Tibial nerve (tissue), 4 donors: ENCODE data around the gene KLHL30. TPM values are rescaled to one million over a fixed set of nuclear protein-coding genes. Genes with fewer than 3 reads are reported as not detected.
A peak's percentile ranks its signal among the peaks of the same experiment; 100 is the strongest.
"Not testable (repeated sequence)": the region's sequence is repeated elsewhere in the genome, so short reads cannot be mapped to it uniquely, and the experiment has no call there.

Source experiments
- DNase-seq, 2 donors: peaks; one replicate each; pipeline ENCODE4 v3.0.0-alpha.2; 2019; ENCODE audit warnings: low spot score in 2 of 2
- H3K27ac ChIP-seq, 4 donors: fragments of 200-600 bp; sonication (generic) in 3 of 4; one replicate each; pipeline ENCODE4 v1.5.1; 2017 to 2019; ENCODE audit warnings: mild to moderate bottlenecking in 1 of 4
- H3K27me3 ChIP-seq, 2 donors: fragments of 200-600 bp; sonication (generic) in 1 of 2; one replicate each; pipeline versions ENCODE4 v1.5.1 to v1.6.0; 2017 to 2019
- H3K36me3 ChIP-seq, 3 donors: fragments of 200-600 bp; sonication (generic); one replicate each; pipeline ENCODE4 v1.5.1; 2018 to 2019
- H3K4me1 ChIP-seq, 4 donors: fragments of 200-600 bp; sonication (generic) in 3 of 4; one replicate each; pipeline ENCODE4 v1.5.1; 2017 to 2019
- H3K4me3 ChIP-seq, 4 donors: fragments of 200-600 bp; sonication (generic) in 3 of 4; one replicate each; pipeline ENCODE4 v1.5.1; 2017 to 2019; ENCODE audit warnings: mild to moderate bottlenecking in 1 of 4, moderate library complexity in 1 of 4
- H3K9me3 ChIP-seq, 4 donors: fragments of 200-600 bp; sonication (generic) in 3 of 4; one replicate each; pipeline ENCODE4 v1.5.1; 2017 to 2019
- EP300 ChIP-seq, 2 donors: sonication (generic); formaldehyde crosslinking; IDR thresholded peaks; one replicate each; pipeline ENCODE4 v1.6.1; 2017; ENCODE audit warnings: antibody characterized with exemption in 2 of 2, mild to moderate bottlenecking in 1 of 2
- POLR2A ChIP-seq, 2 donors: fragments of 450-650 bp; IDR thresholded peaks; one replicate each; pipeline ENCODE4 v1.6.1; 2017; ENCODE audit warnings: antibody characterized with exemption in 2 of 2, mild to moderate bottlenecking in 2 of 2, moderate library complexity in 2 of 2
- WGBS, 2 donors: methylation state at CpG; one replicate each; pipeline ENCODE4 v1.1.5; 2018; 5-methylcytosine and 5-hydroxymethylcytosine counted together
- total RNA-seq, 4 donors: library from RNA; depleted of rRNA; stranded (reverse); fragments of >200 nt; gene quantifications; one replicate each; pipeline ENCODE4 v1.1.0, GENCODE V29; 2016
- TF ChIP-seq, protein P1 (sequence below), 5 experiments: fragments of 200-600 bp in 3 of 5; fragments of 450-650 bp in 2 of 5; sonication (generic) in 3 of 5; IDR thresholded peaks; one replicate each; pipeline ENCODE4 v1.5.1; 2016 to 2019; ENCODE audit warnings: antibody characterized with exemption in 5 of 5, mild to moderate bottlenecking in 3 of 5, moderate library complexity in 2 of 5

Gene KLHL30
- total RNA-seq, 4 donors from 2014 or later, result 0.63 to 2.1 (median 1.6) TPM

DNA sequence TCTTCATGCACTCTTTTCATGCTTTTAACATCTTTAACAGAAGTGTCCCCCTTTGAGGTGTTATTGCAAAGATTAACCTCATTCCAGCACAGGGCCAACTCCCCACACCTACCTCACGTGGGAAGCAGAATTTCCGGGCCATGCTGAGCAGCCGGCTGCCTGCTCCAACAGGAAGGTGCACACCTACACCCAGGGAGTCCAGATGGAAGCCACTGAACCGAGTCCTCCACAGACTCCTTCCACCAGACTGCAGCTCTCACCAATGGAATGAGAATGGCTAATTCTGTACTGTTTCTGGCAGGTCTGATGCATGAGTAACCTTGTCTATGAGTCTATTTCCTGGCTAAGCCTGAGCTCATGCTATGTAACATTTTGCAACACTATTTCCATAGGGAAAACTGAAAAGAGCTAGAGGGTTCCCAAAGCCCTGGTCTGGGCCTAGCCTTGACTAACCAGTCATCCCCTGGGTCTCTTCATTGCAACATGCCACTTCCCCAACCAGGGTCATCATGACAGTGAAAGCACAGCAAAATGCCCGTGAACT lies 31.3 kb downstream of the KLHL30 start:
- TF ChIP-seq POLR2A (IDR thresholded peaks at IDR 0.05), result no peak
- TF ChIP-seq EP300 (IDR thresholded peaks at IDR 0.05), result peak in 1 of 2 donors; percentile 49
- no peaks in the 10 kb centered on the region for H3K9me3 ChIP-seq
- H3K27ac ChIP-seq, result peak overlapping the region in 2 of 4 donors; percentile 65 to 70
- H3K4me3 ChIP-seq, result no peak overlapping the region
- WGBS, 2 donors, result 52 to 65% methylated on average over 5 of the region's 5 CpGs
- no peaks in the 10 kb centered on the region for H3K27me3 ChIP-seq
- peak in 1 of 2 donors; percentile 39 for DNase-seq
- H3K4me1 ChIP-seq, result peaks cover 0 to 24% (median 11%) of the 10 kb centered on the region in 4 donors
- H3K36me3 ChIP-seq, result peaks cover 0 to 84% (median 21%) of the 10 kb centered on the region in 3 donors

DNA sequence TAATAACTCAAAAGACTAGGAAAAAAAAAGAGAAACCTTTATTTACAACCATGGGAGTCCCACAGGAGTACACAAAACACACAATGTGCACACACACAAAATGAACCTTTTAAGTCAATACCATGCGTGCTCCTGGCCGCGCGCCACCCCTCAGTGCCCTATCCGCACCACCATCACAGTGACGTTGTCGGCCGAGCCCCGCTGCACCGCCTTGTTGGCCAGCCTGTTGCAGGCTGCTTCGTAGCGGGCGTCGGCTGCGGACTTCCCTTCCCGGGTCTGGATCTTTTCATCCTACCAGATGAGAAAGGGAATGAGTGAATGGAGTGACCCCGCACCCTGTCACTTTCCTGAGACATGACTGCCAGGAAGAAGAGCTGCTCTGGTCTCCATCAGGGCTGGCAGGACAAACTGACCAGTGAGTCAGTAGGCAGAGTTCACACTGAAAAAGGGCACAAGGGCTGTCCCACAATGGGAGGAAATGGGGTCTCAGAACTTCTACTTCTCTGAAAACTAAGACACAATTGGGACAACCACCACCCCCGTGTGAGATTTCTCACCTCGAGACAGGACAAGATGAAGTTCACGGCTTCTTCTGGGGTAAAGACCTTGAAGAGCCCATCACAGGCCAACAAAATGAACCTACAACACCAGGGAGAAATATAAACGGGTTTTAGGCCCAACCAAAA lies 32.1 kb downstream of the KLHL30 start:
- Histone ChIP-seq H3K4me3 (no peak overlapping the region), H3K36me3 (peaks cover 0 to 92% (median 21%) of the 10 kb centered on the region in 3 donors), H3K9me3 (no peaks in the 10 kb centered on the region), H3K27me3 (no peaks in the 10 kb centered on the region), H3K27ac (peak overlapping the region in 2 of 4 donors; percentile 65 to 70), H3K4me1 (peaks cover 0 to 24% (median 11%) of the 10 kb centered on the region in 4 donors)
- WGBS, 2 donors, result 86 to 91% methylated on average over 21 of the region's 21 CpGs
- DNase-seq, result no peak
- no peak for TF ChIP-seq EP300 (IDR thresholded peaks at IDR 0.05)
- TF ChIP-seq, protein P1, sequence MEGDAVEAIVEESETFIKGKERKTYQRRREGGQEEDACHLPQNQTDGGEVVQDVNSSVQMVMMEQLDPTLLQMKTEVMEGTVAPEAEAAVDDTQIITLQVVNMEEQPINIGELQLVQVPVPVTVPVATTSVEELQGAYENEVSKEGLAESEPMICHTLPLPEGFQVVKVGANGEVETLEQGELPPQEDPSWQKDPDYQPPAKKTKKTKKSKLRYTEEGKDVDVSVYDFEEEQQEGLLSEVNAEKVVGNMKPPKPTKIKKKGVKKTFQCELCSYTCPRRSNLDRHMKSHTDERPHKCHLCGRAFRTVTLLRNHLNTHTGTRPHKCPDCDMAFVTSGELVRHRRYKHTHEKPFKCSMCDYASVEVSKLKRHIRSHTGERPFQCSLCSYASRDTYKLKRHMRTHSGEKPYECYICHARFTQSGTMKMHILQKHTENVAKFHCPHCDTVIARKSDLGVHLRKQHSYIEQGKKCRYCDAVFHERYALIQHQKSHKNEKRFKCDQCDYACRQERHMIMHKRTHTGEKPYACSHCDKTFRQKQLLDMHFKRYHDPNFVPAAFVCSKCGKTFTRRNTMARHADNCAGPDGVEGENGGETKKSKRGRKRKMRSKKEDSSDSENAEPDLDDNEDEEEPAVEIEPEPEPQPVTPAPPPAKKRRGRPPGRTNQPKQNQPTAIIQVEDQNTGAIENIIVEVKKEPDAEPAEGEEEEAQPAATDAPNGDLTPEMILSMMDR (IDR thresholded peaks at IDR 0.05), result no peak
- TF ChIP-seq POLR2A (IDR thresholded peaks at IDR 0.05), result no peak

DNA sequence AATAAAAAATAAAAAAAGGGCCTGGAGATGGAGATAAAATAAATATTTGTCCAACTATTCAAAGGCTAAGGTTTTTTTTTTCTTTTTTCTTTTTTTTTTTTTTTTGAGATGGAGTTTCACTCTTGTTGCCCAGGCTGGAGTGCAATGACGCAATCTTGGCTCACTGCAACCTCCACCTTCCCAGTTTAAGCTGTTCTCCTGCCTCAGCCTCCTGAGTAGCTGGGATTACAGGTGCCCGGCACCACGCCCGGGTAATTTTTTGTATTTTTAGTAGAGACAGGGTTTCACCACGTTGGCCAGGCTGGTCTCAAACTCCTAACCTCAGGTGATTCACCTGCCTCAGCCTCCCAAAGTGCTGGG lies 32.6 kb downstream of the KLHL30 start:
- Histone ChIP-seq H3K27ac (peak overlapping the region in 2 of 4 donors; percentile 65 to 70), H3K4me1 (peaks cover 0 to 24% (median 11%) of the 10 kb centered on the region in 4 donors), H3K36me3 (peaks cover 0 to 97% (median 21%) of the 10 kb centered on the region in 3 donors)
- not testable (repeated sequence) for H3K4me3 ChIP-seq, DNase-seq, H3K9me3 ChIP-seq, H3K27me3 ChIP-seq
- 91 to 92% methylated on average over 5 of the region's 5 CpGs for WGBS, 2 donors

DNA sequence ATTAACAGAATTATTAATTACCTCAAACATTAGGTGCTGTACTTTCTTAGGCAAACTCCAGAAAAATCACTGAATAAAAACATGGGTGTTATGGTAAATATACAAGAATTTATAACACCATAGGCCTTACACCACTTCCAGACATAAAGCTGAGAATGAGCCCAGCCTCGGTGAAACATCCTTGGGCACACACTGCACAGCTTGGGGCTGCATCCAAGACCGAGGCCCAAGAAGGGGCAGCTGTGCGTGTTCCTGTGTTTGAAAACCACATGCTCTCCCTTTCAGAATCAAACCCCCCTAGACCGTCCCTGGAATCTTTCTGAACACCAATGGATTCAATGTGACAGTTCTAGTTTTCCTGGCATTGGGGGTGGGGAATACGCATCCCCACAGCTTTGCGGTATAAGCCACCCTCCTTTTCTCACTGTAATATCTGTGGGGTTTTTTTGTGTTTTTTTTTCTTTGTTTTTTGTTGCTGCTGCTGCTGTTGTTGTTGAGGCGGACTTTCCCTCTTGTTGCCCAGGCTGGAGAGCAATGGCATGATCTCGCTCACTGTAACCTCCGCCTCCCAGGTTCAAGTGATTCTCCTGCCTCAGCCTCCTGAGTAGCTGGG lies 33.2 kb downstream of the KLHL30 start:
- H3K4me1 ChIP-seq, result peaks cover 0 to 24% (median 11%) of the 10 kb centered on the region in 4 donors
- no peak overlapping the region for H3K4me3 ChIP-seq
- no peak for TF ChIP-seq POLR2A (IDR thresholded peaks at IDR 0.05)
- TF ChIP-seq, protein P1 (IDR thresholded peaks at IDR 0.05), result no peak
- TF ChIP-seq EP300 (IDR thresholded peaks at IDR 0.05), result no peak
- DNase-seq, result no peak
- no peak overlapping the region for H3K27ac ChIP-seq
- H3K36me3 ChIP-seq, result peaks cover 3 to 99% (median 21%) of the 10 kb centered on the region in 3 donors
- WGBS, 2 donors, result 87 to 89% methylated on average over 9 of the region's 9 CpGs
- H3K27me3 ChIP-seq, result no peaks in the 10 kb centered on the region
- H3K9me3 ChIP-seq, result no peaks in the 10 kb centered on the region

DNA sequence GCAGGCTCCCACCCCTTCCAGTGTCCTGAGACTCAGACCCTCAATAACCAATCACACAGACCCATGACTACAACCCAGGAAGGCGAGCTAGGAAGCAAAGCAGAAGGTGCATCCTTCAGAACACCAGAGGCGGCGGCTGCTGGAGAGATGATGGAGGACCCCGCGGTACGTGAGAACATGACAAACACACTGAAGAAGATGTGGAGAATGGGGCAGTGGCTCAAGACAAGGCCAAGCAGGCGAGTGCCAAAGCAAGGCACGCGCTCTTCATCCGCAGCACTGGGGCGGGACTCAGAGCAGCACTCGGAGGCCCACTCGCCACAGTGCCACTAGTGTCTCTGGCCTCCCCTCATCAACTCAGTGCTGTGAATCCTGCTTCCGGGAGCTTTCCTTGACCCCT lies 34.0 kb downstream of the KLHL30 start:
- Histone ChIP-seq H3K4me1 (peaks cover 0 to 21% (median 11%) of the 10 kb centered on the region in 4 donors), H3K9me3 (no peaks in the 10 kb centered on the region), H3K27ac (no peak overlapping the region), H3K36me3 (peaks cover 3 to 99% (median 21%) of the 10 kb centered on the region in 3 donors), H3K4me3 (no peak overlapping the region), H3K27me3 (no peaks in the 10 kb centered on the region)
- 91 to 95% methylated on average over 13 to 14 of the region's 14 CpGs for WGBS, 2 donors
- no peak for DNase-seq
- TF ChIP-seq EP300 (IDR thresholded peaks at IDR 0.05) (no peak), POLR2A (IDR thresholded peaks at IDR 0.05) (no peak)
- TF ChIP-seq, protein P1 (IDR thresholded peaks at IDR 0.05), result no peak

DNA sequence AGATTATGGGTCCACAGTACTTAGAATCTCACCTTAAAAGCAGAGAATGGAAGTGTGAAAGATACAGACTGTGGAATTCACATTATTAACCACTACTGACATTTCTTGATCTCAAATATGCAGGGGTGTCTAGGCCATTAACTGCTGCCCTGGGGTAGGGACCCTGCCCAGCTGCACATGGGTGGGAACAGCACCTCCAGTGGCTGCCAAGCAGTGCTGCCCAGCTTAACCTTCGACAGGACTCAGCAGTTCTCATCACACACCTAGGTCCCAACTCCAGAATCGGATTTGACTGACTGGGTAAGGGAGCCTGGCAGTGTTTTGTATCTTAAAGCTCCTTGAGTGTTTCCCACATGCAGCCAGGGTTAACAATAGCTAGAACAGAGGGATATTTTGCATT lies 35.2 kb downstream of the KLHL30 start:
- no peaks in the 10 kb centered on the region for H3K27me3 ChIP-seq
- peaks cover 9 to 99% (median 27%) of the 10 kb centered on the region in 3 donors for H3K36me3 ChIP-seq
- peaks cover 0 to 21% (median 11%) of the 10 kb centered on the region in 4 donors for H3K4me1 ChIP-seq
- no peak for TF ChIP-seq EP300 (IDR thresholded peaks at IDR 0.05)
- no peak for TF ChIP-seq POLR2A (IDR thresholded peaks at IDR 0.05)
- TF ChIP-seq, protein P1 (IDR thresholded peaks at IDR 0.05), result no peak
- WGBS, 2 donors, result 76 to 89% methylated on average over 2 of the region's 2 CpGs
- DNase-seq, result no peak
- no peak overlapping the region for H3K4me3 ChIP-seq
- H3K9me3 ChIP-seq, result no peaks in the 10 kb centered on the region
- no peak overlapping the region for H3K27ac ChIP-seq
